NCI-H2227 treated with DMSO at 0.1 percent for 48 hours (cell line): ENCODE results near the gene PKP4.

Experiments
- DNase-seq: peaks from one replicate; lab custom pipeline; 2025; lab: John Stamatoyannopoulos, UW

PKP4 gene

DNA sequence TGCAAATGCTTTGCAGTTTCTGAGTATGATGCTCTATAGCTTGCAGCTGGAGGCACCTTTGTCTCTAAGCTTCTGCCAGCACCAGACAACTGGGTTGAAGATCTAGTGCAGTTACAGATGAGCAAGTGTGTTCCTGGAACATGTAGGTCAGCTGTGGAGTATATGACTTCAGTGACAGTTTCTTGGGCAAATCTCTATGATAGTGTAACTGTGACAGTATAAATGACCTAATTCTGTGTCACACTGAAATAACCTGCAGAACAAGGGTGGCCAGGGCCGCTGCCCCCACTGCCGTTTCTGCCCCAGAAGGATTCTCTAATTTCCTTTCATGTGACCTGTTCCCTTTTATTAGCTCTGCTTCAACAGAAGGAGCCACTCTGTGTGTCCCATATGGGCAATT lies 193.1 kb downstream of the PKP4 start:
- DNase-seq: no peak

- no peak for DNase-seq
These were observed 194.1 kb downstream of the PKP4 start for GRCh38 chr2:158650646-158651357.

GRCh38 chr2:158651358-158652057 lies 194.8 kb downstream of the PKP4 start:
- no peak for DNase-seq

GRCh38 chr2:158655628-158656027 lies 198.9 kb downstream of the PKP4 start:
- DNase-seq: no peak

GRCh38 chr2:158656492-158657229 lies 199.9 kb downstream of the PKP4 start:
- no peak for DNase-seq

DNA sequence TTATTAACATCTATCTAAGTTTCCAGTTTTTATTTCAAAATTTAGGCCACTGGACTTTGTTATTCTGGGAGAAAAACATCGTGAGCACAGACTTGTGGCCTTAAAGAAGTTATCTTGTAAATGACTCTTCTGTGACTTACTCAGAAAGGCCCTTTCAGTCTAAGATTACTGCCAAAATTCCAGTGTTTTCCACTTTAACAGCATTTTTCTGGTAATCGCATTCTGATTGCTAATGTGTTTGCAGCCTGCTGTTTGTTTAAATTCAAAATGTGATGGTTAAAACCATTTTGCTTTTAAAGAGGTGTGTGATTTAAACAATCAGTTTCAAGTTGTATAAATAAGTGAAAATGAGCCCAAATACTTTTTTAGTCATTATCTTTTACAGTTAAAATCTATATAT lies 201.6 kb downstream of the PKP4 start:
- DNase-seq: no peak

- no peak for DNase-seq
These were observed 202.7 kb downstream of the PKP4 start for GRCh38 chr2:158659483-158659882.

DNA sequence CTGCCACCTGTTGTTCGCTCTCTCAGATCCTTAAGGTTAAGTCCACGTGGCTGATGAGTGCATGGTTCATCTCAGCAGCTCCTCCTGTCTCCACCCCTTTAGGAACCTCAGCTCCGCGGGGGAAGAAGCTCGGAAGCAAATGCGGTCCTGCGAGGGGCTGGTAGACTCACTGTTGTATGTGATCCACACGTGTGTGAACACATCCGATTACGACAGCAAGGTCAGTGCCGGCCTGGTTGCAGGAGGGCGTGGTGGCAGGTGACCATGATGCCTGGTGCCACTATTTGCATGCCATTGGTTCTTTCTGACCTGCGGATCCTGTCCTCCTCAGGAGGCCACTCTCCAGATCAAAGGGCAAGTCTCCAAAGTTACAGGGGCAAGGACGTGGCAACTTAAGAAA lies 204.5 kb downstream of the PKP4 start:
- no peak for DNase-seq

DNA sequence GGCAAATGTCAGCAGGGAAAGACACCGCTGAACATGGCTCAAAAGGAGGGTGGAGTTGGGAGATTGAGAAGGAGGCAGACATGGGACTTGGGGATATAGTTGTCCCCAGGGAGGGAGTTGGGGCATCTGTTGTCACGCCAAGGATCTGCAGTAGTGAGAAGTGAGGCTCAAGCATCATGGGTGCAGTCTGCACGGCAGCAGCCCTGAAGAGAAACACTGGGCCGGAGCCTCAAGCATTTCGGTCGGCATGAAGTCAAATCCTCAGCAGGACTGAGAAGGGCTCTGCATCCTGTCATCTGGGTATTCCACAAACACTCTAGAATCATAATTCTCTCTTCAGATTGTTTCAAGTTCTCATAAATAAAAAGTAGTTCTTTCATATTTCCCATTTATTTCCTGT lies 205.7 kb downstream of the PKP4 start:
- no peak for DNase-seq

DNA sequence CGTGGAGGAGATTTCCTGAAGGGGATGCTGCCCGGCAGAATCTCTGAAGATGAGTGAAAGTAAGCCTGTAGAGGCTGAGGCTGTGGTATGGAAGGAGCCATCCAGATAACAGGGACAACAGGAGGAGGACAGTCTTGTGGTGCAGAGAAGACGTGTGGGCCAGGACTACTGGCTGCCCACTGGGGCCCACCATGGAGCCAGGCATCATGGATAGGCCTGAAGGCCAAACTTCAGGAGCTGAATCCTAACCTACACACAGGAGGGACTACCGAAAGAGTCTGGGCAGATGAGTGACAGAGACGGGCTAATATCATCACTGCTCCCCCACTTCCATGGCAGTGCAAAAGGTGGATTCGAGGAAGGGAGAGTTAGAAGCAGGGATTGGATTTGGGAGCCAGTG lies 207.0 kb downstream of the PKP4 start:
- DNase-seq: no peak

GRCh38 chr2:158664987-158665386 lies 208.2 kb downstream of the PKP4 start:
- DNase-seq: no peak

GRCh38 chr2:158665536-158666302 lies 209.0 kb downstream of the PKP4 start:
- DNase-seq: no peak

DNA sequence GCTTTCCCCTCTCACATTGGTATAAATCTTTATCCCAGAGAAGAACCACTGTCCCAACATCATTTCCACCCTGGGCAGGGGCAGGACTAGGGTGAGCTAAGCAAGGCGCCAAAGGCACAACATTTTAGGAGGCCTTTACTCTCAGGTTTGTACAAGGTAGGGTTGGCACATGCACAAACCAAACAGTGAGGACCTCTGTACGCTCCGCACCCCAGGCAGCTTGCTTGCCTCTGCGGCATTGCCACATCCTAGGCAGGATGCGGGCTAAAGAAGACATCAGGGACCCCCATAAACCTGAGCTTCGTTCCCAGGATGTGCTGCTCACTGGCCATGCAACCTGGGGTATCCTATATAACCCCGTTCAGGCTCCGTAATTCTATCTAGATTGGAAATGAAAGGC lies 210.2 kb downstream of the PKP4 start:
- DNase-seq: no peak

DNA sequence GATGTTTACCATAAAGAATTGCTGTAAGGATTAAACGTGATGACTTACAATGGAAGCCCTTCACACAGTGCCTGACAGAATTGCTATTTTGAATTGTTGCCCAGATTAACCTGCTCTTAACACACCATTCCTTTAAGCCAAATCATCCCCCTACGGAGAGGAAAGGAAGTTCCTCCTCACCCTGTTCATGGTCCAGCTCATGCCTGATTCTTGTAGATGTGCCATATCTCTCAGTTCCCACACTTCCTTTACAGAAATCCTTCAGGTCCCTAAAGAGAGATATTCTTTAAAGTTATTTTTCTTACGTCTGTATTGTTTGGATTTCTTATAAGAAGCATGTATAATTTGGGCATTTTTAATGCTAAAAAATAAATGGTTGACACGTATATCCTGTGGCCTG lies 210.8 kb downstream of the PKP4 start:
- no peak for DNase-seq

DNA sequence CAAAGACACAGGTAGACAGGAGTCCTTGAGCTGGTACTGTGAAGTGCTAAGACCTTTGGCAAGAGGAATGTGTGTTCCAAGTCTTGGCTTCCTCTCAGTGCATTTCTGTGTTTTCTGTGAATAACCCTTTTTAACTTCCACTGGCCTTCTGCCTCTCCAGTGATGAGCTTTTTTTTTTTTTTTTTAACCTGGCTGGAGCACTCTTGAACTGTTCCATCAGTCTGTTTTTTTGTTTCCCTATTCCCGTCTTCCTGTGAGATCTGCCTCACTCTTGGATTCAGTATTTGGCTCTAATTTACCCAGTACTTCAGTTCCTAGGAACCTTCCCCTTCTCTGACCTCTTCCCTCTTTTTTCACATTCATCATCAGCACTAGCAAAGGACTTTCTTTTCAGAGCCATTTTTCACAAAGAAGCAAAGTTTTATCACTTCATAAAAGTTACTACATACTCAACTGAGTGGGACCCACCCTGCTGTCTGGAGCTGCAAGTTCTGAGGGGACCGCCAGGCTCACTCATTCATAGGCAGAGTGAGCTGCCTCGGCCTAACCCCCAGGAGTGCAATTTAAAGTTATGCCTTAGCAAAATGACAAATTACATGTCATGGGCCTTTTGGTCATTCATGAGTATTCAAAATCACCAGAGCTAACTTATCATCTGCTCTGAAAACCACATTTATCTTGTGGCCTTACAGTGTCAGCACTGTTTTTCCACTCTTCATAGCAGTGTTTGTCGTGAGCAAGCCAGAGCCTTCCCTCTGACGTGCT lies 211.4 kb downstream of the PKP4 start:
- no peak for DNase-seq

- DNase-seq: no peak
These were observed 213.5 kb downstream of the PKP4 start for GRCh38 chr2:158670292-158670691.

- no peak for DNase-seq
These were observed 214.9 kb downstream of the PKP4 start for GRCh38 chr2:158671360-158672245.

GRCh38 chr2:158676295-158676694 lies 219.5 kb downstream of the PKP4 start:
- DNase-seq: no peak

- DNase-seq: no peak
These were observed 219.9 kb downstream of the PKP4 start for GRCh38 chr2:158676696-158677095.

- peak; percentile 48 for DNase-seq
These were observed 220.8 kb downstream of the PKP4 start for GRCh38 chr2:158677542-158677941.

GRCh38 chr2:158681816-158682215 lies 225.1 kb downstream of the PKP4 start:
- DNase-seq: no peak
